GM10266 (cell line): Measurements from ENCODE around the gene ADISSP.

Source experiments
- DNase-seq: peaks from one replicate; pipeline ENCODE4 v3.0.0; 2012; ENCODE audit errors: extremely low spot score
- CTCF ChIP-seq: IDR thresholded peaks from 2 replicates; pipeline ENCODE4 v1.5.1; 2012; ENCODE audit warnings: mild to moderate bottlenecking, low read depth; ENCODE audit not compliant: control insufficient read depth, insufficient read depth; ENCODE audit errors: missing control alignments

ADISSP gene

GRCh38 chr20:3745686-3746173 is 21.8 kb downstream of the ADISSP start:
- no peak for TF ChIP-seq CTCF
- no peak for DNase-seq

GRCh38 chr20:3744806-3745685 is 22.5 kb downstream of the ADISSP start:
- TF ChIP-seq CTCF = no peak
- peak; percentile 93 for DNase-seq

GRCh38 chr20:3744037-3744436 is 23.5 kb downstream of the ADISSP start:
- DNase-seq = no peak
- no peak for TF ChIP-seq CTCF

GRCh38 chr20:3743251-3743650 is 24.3 kb downstream of the ADISSP start:
- DNase-seq = no peak
- no peak for TF ChIP-seq CTCF

GRCh38 chr20:3741836-3742458 is 25.6 kb downstream of the ADISSP start:
- no peak for DNase-seq
- TF ChIP-seq CTCF = no peak

- no peak for TF ChIP-seq CTCF
- no peak for DNase-seq
Observed at GRCh38 chr20:3740615-3741301, 26.8 kb downstream of the ADISSP start.
